ENCODE data around the gene SHANK2. TPM values are rescaled to one million over a fixed set of nuclear protein-coding genes. Genes with fewer than 3 reads are reported as not detected.

The SHANK2 gene
- polyA plus RNA-seq, 1 donor (not counting 4 experiments of a cell fraction or from before 2014, with no cell fraction given) = 0.22 TPM

DNA sequence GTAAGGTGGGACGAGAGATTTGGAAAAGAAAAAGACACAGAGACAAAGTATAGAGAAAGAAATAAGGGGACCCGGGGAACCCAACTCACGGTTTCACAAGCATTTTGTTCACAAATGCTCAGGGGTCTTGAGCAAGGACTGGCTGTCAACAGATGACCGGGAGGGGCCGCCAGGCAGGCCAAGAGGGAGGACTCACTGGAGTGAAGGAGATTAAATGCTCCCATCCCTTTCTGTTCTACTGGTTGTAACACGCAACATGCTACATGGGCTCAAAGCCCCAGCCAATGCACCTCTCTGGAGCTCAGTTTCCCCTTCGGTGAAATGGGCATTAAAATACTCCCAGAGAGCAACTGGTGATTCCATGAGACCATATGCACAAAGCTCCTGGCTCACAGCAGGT, 13.4 kb downstream of the SHANK2 start:
- H4K20me1 ChIP-seq (ENCODE audit: control insufficient read depth, extremely low read depth, insufficient read depth, low read length) = no peaks in the 10 kb centered on the region
- no peak overlapping the region for H3K4me3 ChIP-seq (ENCODE audit: control insufficient read depth in 2 of 3, extremely low read depth in 1 of 3, insufficient read depth in 2 of 3, low read depth in 1 of 3, low read length in 3 of 3)
- peaks cover 11% of the 10 kb centered on the region for H3K4me1 ChIP-seq (ENCODE audit: control insufficient read depth, extremely low read depth, insufficient read depth, low read length)
- H3K9me1 ChIP-seq (ENCODE audit: control insufficient read depth, extremely low read depth, insufficient read depth, low read length) = no peaks in the 10 kb centered on the region
- no peaks in the 10 kb centered on the region for H3K27me3 ChIP-seq (ENCODE audit: control insufficient read depth, extremely low read depth, insufficient read depth, low read length)
- dilution Hi-C loops (cut with MboI; ENCODE audit: extremely low pct_ligation_motif_present, low sequenced_read_pairs) = no loop called here
- no peaks in the 10 kb centered on the region for H3K9me3 ChIP-seq (ENCODE audit: control insufficient read depth, low read depth, low read length)
- H3K36me3 ChIP-seq (ENCODE audit: control insufficient read depth in 2 of 2, extremely low read depth in 1 of 2, insufficient read depth in 2 of 2, low read length in 2 of 2) = no peaks in the 10 kb centered on the region
- DNase-seq (ENCODE audit: low read depth, low spot score) (no peak), FAIRE-seq (no peak)
- H3K9ac ChIP-seq (ENCODE audit: control insufficient read depth, extremely low read depth, insufficient read depth, low read length) = no peak overlapping the region
- TF ChIP-seq, protein P1, sequence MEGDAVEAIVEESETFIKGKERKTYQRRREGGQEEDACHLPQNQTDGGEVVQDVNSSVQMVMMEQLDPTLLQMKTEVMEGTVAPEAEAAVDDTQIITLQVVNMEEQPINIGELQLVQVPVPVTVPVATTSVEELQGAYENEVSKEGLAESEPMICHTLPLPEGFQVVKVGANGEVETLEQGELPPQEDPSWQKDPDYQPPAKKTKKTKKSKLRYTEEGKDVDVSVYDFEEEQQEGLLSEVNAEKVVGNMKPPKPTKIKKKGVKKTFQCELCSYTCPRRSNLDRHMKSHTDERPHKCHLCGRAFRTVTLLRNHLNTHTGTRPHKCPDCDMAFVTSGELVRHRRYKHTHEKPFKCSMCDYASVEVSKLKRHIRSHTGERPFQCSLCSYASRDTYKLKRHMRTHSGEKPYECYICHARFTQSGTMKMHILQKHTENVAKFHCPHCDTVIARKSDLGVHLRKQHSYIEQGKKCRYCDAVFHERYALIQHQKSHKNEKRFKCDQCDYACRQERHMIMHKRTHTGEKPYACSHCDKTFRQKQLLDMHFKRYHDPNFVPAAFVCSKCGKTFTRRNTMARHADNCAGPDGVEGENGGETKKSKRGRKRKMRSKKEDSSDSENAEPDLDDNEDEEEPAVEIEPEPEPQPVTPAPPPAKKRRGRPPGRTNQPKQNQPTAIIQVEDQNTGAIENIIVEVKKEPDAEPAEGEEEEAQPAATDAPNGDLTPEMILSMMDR (optimal IDR thresholded peaks at IDR 0.05 in 1 of 3, IDR thresholded peaks at IDR 0.05 in 1 of 3, conservative IDR thresholded peaks at IDR 0.05 in 1 of 3; ENCODE audit: extremely low read depth in 1 of 3, insufficient read depth in 2 of 3, low read length in 3 of 3) = no peak
- no peak for TF ChIP-seq EZH2 (IDR thresholded peaks at IDR 0.05; ENCODE audit: low read length)
- no peak overlapping the region for H3K4me2 ChIP-seq (ENCODE audit: control insufficient read depth, extremely low read depth, insufficient read depth, low read depth, low read length)
- H3K79me2 ChIP-seq (ENCODE audit: control insufficient read depth, insufficient read depth, low read length) = no peaks in the 10 kb centered on the region
- no peak overlapping the region for H3K27ac ChIP-seq (ENCODE audit: control insufficient read depth, insufficient read depth, low read length)
- no peak overlapping the region for H2AFZ ChIP-seq (ENCODE audit: control insufficient read depth, low read length)

DNA sequence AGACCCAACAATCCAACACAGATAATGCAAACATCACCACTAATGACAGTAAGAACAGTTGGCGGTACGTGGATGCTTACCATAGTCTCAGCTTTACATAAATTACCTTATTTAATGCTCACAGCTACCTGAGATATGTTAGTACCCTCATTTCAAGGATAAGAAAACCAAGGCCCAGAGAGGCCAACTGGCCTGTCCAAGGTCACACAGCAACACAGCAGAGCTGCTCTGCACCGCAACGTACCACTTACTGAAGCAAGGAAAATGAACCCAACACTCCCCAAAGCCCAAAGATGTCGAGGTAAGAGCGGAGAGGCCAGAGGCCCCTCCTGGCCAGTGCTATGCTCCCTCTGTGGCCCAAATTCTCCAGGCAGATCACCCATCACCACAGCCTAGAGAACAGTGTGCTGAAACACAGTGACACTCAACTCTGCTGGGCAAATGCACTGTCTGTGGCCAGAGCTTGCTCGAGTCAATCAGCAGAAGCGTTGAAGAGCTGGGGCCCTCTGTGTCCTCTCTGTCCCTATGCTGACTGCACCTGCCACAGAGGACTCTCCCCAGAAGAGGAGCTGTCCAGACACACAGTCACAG, 14.0 kb downstream of the SHANK2 start:
- FAIRE-seq = no peak

More for the DNA sequence above, 14.0 kb downstream of the SHANK2 start:
- TF ChIP-seq, protein P1 (optimal IDR thresholded peaks at IDR 0.05 in 1 of 3, IDR thresholded peaks at IDR 0.05 in 1 of 3, conservative IDR thresholded peaks at IDR 0.05 in 1 of 3; ENCODE audit: extremely low read depth in 1 of 3, insufficient read depth in 2 of 3, low read length in 3 of 3) = no peak
- no peak for TF ChIP-seq EZH2 (IDR thresholded peaks at IDR 0.05; ENCODE audit: low read length)
- no peaks in the 10 kb centered on the region for H4K20me1 ChIP-seq (ENCODE audit: control insufficient read depth, extremely low read depth, insufficient read depth, low read length)
- no peak overlapping the region for H3K4me3 ChIP-seq (ENCODE audit: control insufficient read depth in 2 of 3, extremely low read depth in 1 of 3, insufficient read depth in 2 of 3, low read depth in 1 of 3, low read length in 3 of 3)
- no peaks in the 10 kb centered on the region for H3K27me3 ChIP-seq (ENCODE audit: control insufficient read depth, extremely low read depth, insufficient read depth, low read length)
- H3K9ac ChIP-seq (ENCODE audit: control insufficient read depth, extremely low read depth, insufficient read depth, low read length) = no peak overlapping the region
- no peaks in the 10 kb centered on the region for H3K79me2 ChIP-seq (ENCODE audit: control insufficient read depth, insufficient read depth, low read length)
- H3K27ac ChIP-seq (ENCODE audit: control insufficient read depth, insufficient read depth, low read length) = no peak overlapping the region
- peaks cover 11% of the 10 kb centered on the region for H3K4me1 ChIP-seq (ENCODE audit: control insufficient read depth, extremely low read depth, insufficient read depth, low read length)
- no peaks in the 10 kb centered on the region for H3K9me3 ChIP-seq (ENCODE audit: control insufficient read depth, low read depth, low read length)
- H3K4me2 ChIP-seq (ENCODE audit: control insufficient read depth, extremely low read depth, insufficient read depth, low read depth, low read length) = no peak overlapping the region
- dilution Hi-C loops (cut with MboI; ENCODE audit: extremely low pct_ligation_motif_present, low sequenced_read_pairs) = no loop called here
- no peaks in the 10 kb centered on the region for H3K36me3 ChIP-seq (ENCODE audit: control insufficient read depth in 2 of 2, extremely low read depth in 1 of 2, insufficient read depth in 2 of 2, low read length in 2 of 2)
- no peak for DNase-seq (ENCODE audit: low read depth, low spot score)
- H2AFZ ChIP-seq (ENCODE audit: control insufficient read depth, low read length) = no peak overlapping the region
- H3K9me1 ChIP-seq (ENCODE audit: control insufficient read depth, extremely low read depth, insufficient read depth, low read length) = no peaks in the 10 kb centered on the region
